Measurements from ENCODE around the gene KCNQ1. TPM values are rescaled to one million over a fixed set of nuclear protein-coding genes. Genes with fewer than 3 reads are reported as not detected.

The KCNQ1 gene
- total RNA-seq, 1 donor from 2014 or later: 2.7 TPM

DNA sequence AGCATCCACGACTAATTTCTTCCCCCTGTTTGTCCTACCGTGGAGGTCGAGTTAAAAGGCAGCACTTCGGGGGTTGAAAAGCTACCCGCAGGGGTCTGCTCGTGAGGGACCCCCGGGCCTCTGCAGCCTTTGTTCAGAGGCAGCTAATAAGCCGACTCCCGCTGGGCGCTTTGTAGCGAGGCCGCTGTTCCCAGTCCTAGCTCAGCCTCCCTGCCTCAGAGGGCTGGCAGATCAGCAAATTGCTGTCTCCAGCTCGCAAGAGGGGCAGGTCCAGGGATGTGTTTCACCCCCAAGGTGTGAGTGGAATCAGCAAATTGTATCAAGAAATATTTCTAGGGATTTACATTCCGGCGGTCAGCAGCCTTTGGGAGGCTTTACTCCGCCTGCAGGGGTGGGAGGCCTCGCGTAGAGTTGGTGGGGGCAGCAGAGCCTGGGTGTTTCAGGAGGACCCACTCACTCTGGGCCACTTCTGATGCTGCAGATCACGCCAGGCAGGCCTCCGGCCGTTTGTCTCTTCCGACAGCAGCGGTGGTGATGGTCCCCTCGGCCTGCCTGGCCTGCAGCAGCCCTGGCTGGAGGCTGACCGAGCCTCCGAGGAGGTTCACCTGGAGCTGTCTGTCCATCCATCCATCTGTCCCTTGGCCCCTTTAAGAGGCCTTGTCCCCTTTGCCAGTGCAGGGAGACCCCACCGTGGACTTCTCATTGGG, 276.6 kb downstream of the KCNQ1 start:
- intact Hi-C loops (cut with DNase I): no loop called here

DNA sequence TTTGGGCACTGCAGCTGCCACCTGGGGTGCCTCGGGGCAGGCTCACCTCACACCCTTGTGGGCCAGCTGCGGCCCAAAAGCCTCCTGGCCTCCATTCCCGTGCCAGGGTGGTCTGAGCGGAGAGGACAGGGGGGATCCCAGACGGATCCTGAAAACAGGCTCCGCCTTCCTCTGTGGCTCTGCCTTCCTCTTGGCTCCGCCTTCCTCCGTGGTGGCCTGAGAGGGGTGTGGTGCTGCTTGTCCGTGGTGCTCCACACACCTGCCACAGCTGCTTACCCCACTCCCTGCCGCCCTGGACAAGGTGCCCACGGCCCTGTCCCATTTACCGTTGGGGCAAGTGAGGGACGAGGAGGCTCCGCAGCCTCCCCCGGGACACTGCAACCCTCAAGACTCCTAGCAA, 278.1 kb downstream of the KCNQ1 start:
- intact Hi-C loops (cut with DNase I): no loop called here
- no peak for DNase-seq (ENCODE audit: extremely low spot score in 2 of 2)
- H3K36me3 ChIP-seq: no peaks in the 10 kb centered on the region
- no peaks in the 10 kb centered on the region for H3K27me3 ChIP-seq
- no peak overlapping the region for H3K27ac ChIP-seq
- H3K9me3 ChIP-seq: no peaks in the 10 kb centered on the region
- H3K4me1 ChIP-seq: peaks cover 20% of the 10 kb centered on the region
- H3K4me3 ChIP-seq: no peak overlapping the region
- TF ChIP-seq, protein P1, sequence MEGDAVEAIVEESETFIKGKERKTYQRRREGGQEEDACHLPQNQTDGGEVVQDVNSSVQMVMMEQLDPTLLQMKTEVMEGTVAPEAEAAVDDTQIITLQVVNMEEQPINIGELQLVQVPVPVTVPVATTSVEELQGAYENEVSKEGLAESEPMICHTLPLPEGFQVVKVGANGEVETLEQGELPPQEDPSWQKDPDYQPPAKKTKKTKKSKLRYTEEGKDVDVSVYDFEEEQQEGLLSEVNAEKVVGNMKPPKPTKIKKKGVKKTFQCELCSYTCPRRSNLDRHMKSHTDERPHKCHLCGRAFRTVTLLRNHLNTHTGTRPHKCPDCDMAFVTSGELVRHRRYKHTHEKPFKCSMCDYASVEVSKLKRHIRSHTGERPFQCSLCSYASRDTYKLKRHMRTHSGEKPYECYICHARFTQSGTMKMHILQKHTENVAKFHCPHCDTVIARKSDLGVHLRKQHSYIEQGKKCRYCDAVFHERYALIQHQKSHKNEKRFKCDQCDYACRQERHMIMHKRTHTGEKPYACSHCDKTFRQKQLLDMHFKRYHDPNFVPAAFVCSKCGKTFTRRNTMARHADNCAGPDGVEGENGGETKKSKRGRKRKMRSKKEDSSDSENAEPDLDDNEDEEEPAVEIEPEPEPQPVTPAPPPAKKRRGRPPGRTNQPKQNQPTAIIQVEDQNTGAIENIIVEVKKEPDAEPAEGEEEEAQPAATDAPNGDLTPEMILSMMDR (IDR thresholded peaks at IDR 0.05): no peak
- TF ChIP-seq POLR2A (IDR thresholded peaks at IDR 0.05) (no peak), POLR2AphosphoS5 (IDR thresholded peaks at IDR 0.05; ENCODE audit: insufficient read depth in 1 of 2, low read depth in 1 of 2) (no peak)

More for the DNA sequence above, 276.6 kb downstream of the KCNQ1 start:
- H3K4me3 ChIP-seq: no peak overlapping the region
- TF ChIP-seq, protein P1 (IDR thresholded peaks at IDR 0.05): no peak
- DNase-seq (ENCODE audit: extremely low spot score in 2 of 2): no peak
- peaks cover 16% of the 10 kb centered on the region for H3K4me1 ChIP-seq
- H3K27ac ChIP-seq: no peak overlapping the region
- no peaks in the 10 kb centered on the region for H3K9me3 ChIP-seq
- no peaks in the 10 kb centered on the region for H3K27me3 ChIP-seq
- no peaks in the 10 kb centered on the region for H3K36me3 ChIP-seq

- TF ChIP-seq POLR2AphosphoS5 (IDR thresholded peaks at IDR 0.05; ENCODE audit: insufficient read depth in 1 of 2, low read depth in 1 of 2) (no peak), POLR2A (IDR thresholded peaks at IDR 0.05) (no peak)
- TF ChIP-seq, protein P1 (IDR thresholded peaks at IDR 0.05): no peak
- Histone ChIP-seq H3K4me3 (no peak overlapping the region), H3K9me3 (no peaks in the 10 kb centered on the region), H3K4me1 (peaks cover 20% of the 10 kb centered on the region), H3K27me3 (no peaks in the 10 kb centered on the region), H3K27ac (no peak overlapping the region), H3K36me3 (no peaks in the 10 kb centered on the region)
- no peak for DNase-seq (ENCODE audit: extremely low spot score in 2 of 2)
- intact Hi-C loops (cut with DNase I): no loop called here
These were observed 279.3 kb downstream of the KCNQ1 start for GRCh38 chr11:2724104-2724503.

- no peak for DNase-seq (ENCODE audit: extremely low spot score in 2 of 2)
- TF ChIP-seq, protein P1 (IDR thresholded peaks at IDR 0.05): no peak
- no peak for TF ChIP-seq POLR2A (IDR thresholded peaks at IDR 0.05)
- TF ChIP-seq POLR2AphosphoS5 (IDR thresholded peaks at IDR 0.05; ENCODE audit: insufficient read depth in 1 of 2, low read depth in 1 of 2): no peak
- Histone ChIP-seq H3K27me3 (no peaks in the 10 kb centered on the region), H3K9me3 (no peaks in the 10 kb centered on the region), H3K4me1 (peaks cover 20% of the 10 kb centered on the region), H3K36me3 (no peaks in the 10 kb centered on the region), H3K27ac (peak overlapping the region; percentile 67), H3K4me3 (no peak overlapping the region)
- intact Hi-C loops (cut with DNase I): no loop called here
These were observed 280.0 kb downstream of the KCNQ1 start for GRCh38 chr11:2724653-2725367.
